Progenitor cell of endocrine pancreas (in vitro differentiated cells): ENCODE results near the gene OXGR1. TPM values are rescaled to one million over a fixed set of nuclear protein-coding genes. Genes with fewer than 3 reads are reported as not detected.
"Not testable (repeated sequence)": the region's sequence is repeated elsewhere in the genome, so short reads cannot be mapped to it uniquely, and the experiment has no call there.

ENCODE experiments used
- DNase-seq: peaks from one replicate; pipeline ENCODE4 v3.0.0; 2021; ENCODE audit warnings: low spot score; ENCODE audit not compliant: unreplicated experiment
- H3K27ac Mint-ChIP-seq: 2 replicates; pipeline ENCODE4 v1.8.0; 2021; ENCODE audit warnings: mild to moderate bottlenecking, moderate library complexity, mixed read lengths
- H3K27me3 Mint-ChIP-seq: 2 replicates; pipeline ENCODE4 v1.8.0; 2021; ENCODE audit warnings: mixed read lengths
- H3K36me3 Mint-ChIP-seq: 2 replicates; pipeline ENCODE4 v1.8.0; 2022; ENCODE audit warnings: mixed read lengths; ENCODE audit not compliant: insufficient read depth
- H3K4me1 Mint-ChIP-seq: 2 replicates; pipeline ENCODE4 v1.8.0; 2021; ENCODE audit warnings: low read depth, mixed read lengths
- H3K4me3 Mint-ChIP-seq: 2 replicates; pipeline ENCODE4 v1.8.0; 2021; ENCODE audit warnings: low read depth, mild to moderate bottlenecking, moderate library complexity, mixed read lengths
- H3K9me3 Mint-ChIP-seq: 2 replicates; pipeline ENCODE4 v1.8.0; 2021; ENCODE audit warnings: low read depth, mixed read lengths
- CTCF ChIP-seq: fragments of 200-600 bp; sonication (generic); IDR thresholded peaks from one replicate; pipeline ENCODE4 v1.5.0; 2021; ENCODE audit warnings: antibody characterized with exemption, mild to moderate bottlenecking; ENCODE audit not compliant: unreplicated experiment
- total RNA-seq: library from RNA; stranded (reverse); gene quantifications from 2 replicates; pipeline ENCODE4 v1.2.1, GENCODE V29; 2021

The OXGR1 gene
- total RNA-seq, 1 donor from 2014 or later = not detected

GRCh38 chr13:96982672-96983071 lies 11.6 kb downstream of the OXGR1 start:
- peaks cover 12% of the 10 kb centered on the region for H3K9me3 Mint-ChIP-seq
- H3K4me3 Mint-ChIP-seq = no peak overlapping the region
- H3K36me3 Mint-ChIP-seq = no peaks in the 10 kb centered on the region
- H3K4me1 Mint-ChIP-seq = peaks cover 3% of the 10 kb centered on the region
- no peak for DNase-seq
- no peak overlapping the region for H3K27ac Mint-ChIP-seq
- TF ChIP-seq CTCF = no peak
- H3K27me3 Mint-ChIP-seq = peaks cover 8% of the 10 kb centered on the region

DNA sequence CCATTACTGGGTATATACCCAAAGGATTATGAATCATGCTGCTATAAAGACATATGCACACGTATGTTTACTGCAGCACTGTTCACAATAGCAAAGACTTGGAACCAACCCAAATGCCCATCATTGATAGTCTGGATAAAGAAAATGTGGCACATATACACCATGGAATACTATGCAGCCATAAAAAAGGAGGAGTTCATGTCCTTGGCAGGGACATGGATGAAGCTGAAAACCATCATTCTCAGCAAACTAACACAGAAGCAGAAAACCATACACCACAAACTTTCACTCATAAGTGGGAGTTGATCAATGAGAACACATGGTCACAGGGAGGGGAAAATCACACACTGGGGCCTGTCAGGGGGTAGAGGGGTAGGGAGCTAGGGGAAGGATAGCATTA lies 14.4 kb downstream of the OXGR1 start:
- not testable (repeated sequence) for H3K27me3 Mint-ChIP-seq, H3K4me3 Mint-ChIP-seq, H3K36me3 Mint-ChIP-seq, DNase-seq, H3K27ac Mint-ChIP-seq, H3K4me1 Mint-ChIP-seq
- peaks cover 21% of the 10 kb centered on the region for H3K9me3 Mint-ChIP-seq

GRCh38 chr13:96968027-96968426 lies 26.2 kb downstream of the OXGR1 start:
- Mint-ChIP-seq H3K27me3 (no peaks in the 10 kb centered on the region), H3K9me3 (peaks cover 41% of the 10 kb centered on the region), H3K4me1 (no peaks in the 10 kb centered on the region), H3K27ac (no peak overlapping the region), H3K36me3 (no peaks in the 10 kb centered on the region), H3K4me3 (no peak overlapping the region)
- no peak for TF ChIP-seq CTCF
- no peak for DNase-seq

- TF ChIP-seq CTCF = no peak
- DNase-seq = no peak
- Mint-ChIP-seq H3K36me3 (no peaks in the 10 kb centered on the region), H3K27ac (no peak overlapping the region), H3K9me3 (peaks cover 43% of the 10 kb centered on the region), H3K4me1 (no peaks in the 10 kb centered on the region), H3K27me3 (no peaks in the 10 kb centered on the region), H3K4me3 (no peak overlapping the region)
Observed at GRCh38 chr13:96967248-96967745, 27.0 kb downstream of the OXGR1 start.

DNA sequence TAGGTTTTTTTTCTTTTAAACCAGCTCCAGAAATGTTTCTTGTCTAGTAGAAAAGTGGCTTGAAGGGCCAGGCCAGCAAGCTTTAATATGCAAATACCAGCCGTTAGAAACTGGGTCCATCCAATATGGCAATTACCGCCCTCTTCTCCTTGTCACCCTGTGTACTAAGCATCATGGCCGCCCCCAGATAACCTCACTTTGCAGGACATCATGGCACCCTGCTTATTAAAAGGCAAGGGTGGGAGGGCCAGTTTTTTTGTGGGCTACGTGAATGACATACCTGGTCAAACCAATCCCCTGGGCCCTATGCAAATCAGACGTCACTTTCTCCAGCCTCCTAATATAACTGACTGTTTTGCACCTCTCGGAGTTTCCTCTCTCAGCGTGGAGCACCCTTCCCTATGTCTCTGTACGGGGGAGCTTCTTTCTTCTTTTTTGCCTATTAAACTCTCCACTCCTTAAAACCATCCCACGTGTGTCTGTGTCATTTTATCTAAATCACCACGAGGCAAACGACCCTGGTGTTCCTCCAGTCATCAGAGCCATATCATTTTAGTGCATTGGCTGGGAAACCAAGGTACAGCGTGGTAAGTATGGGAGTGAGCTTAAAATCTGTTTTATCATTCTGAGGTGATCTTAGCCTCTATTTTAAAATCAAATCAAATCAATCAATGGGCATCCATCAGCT lies 27.7 kb downstream of the OXGR1 start:
- H3K36me3 Mint-ChIP-seq = no peaks in the 10 kb centered on the region
- no peaks in the 10 kb centered on the region for H3K27me3 Mint-ChIP-seq
- H3K27ac Mint-ChIP-seq = no peak overlapping the region
- H3K4me1 Mint-ChIP-seq = no peaks in the 10 kb centered on the region
- no peak for DNase-seq
- no peak overlapping the region for H3K4me3 Mint-ChIP-seq
- TF ChIP-seq CTCF = no peak
- H3K9me3 Mint-ChIP-seq = peaks cover 38% of the 10 kb centered on the region
